ENCODE data around the gene ABCB11.

The ABCB11 gene

GRCh38 chr2:169072163-169072925 is 41.2 kb upstream of the ABCB11 start:
- H3K4me3 ChIP-seq (ENCODE audit: low read depth, low read length): peak overlapping the region; percentile 85
- DNase-seq (ENCODE audit: low read depth): peak; percentile 88
- TF ChIP-seq MAX (IDR thresholded peaks at IDR 0.05; ENCODE audit: low read depth, low read length): peak; percentile 13; the same call in 1 of the 2 replicates
- no peak for TF ChIP-seq CTCF (IDR thresholded peaks at IDR 0.05; ENCODE audit: low read depth, low read length)

- TF ChIP-seq CTCF (IDR thresholded peaks at IDR 0.05; ENCODE audit: low read depth, low read length) (no peak), MYC (IDR thresholded peaks at IDR 0.05; ENCODE audit: low read depth, low read length) (no peak)
- H3K4me3 ChIP-seq (ENCODE audit: low read depth, low read length): peak overlapping the region; percentile 85
- DNase-seq (ENCODE audit: low read depth): peak; percentile 74
Measured at GRCh38 chr2:169071455-169071854, 40.3 kb upstream of the ABCB11 start.

- peak overlapping the region; percentile 85 for H3K4me3 ChIP-seq (ENCODE audit: low read depth, low read length)
- TF ChIP-seq CTCF (IDR thresholded peaks at IDR 0.05; ENCODE audit: low read depth, low read length) (no peak), MYC (IDR thresholded peaks at IDR 0.05; ENCODE audit: low read depth, low read length) (no peak), POLR2A (IDR thresholded peaks at IDR 0.05; ENCODE audit: extremely low read depth, insufficient read length) (no peak), MAX (IDR thresholded peaks at IDR 0.05; ENCODE audit: low read depth, low read length) (no peak)
- no peak for DNase-seq (ENCODE audit: low read depth)
Measured at GRCh38 chr2:169069833-169070232, 38.7 kb upstream of the ABCB11 start.

GRCh38 chr2:169069341-169069740 is 38.2 kb upstream of the ABCB11 start, which contains the start of gene DHRS9:
Gene DHRS9, plus strand, starts transcription at chr2:169069563. Its CDS starts 12,019 bp downstream, at chr2:169081582.
- H3K4me3 ChIP-seq (ENCODE audit: low read depth, low read length): peak within 1 kb of the TSS; percentile 85
- DNase-seq (ENCODE audit: low read depth): peak; percentile 99
- TF ChIP-seq POLR2A (IDR thresholded peaks at IDR 0.05; ENCODE audit: extremely low read depth, insufficient read length) (no peak), MAX (IDR thresholded peaks at IDR 0.05; ENCODE audit: low read depth, low read length) (peak; percentile 59), MYC (IDR thresholded peaks at IDR 0.05; ENCODE audit: low read depth, low read length) (peak; percentile 82), CTCF (IDR thresholded peaks at IDR 0.05; ENCODE audit: low read depth, low read length) (no peak)

GRCh38 chr2:169066897-169067296 is 35.8 kb upstream of the ABCB11 start:
- no peak for TF ChIP-seq MAX (IDR thresholded peaks at IDR 0.05; ENCODE audit: low read depth, low read length)
- no peak for TF ChIP-seq POLR2A (IDR thresholded peaks at IDR 0.05; ENCODE audit: extremely low read depth, insufficient read length)
- no peak for TF ChIP-seq MYC (IDR thresholded peaks at IDR 0.05; ENCODE audit: low read depth, low read length)
- TF ChIP-seq CTCF (IDR thresholded peaks at IDR 0.05; ENCODE audit: low read depth, low read length): no peak
- H3K4me3 ChIP-seq (ENCODE audit: low read depth, low read length): no peak overlapping the region
- DNase-seq (ENCODE audit: low read depth): peak; percentile 60
